HG03460 (cell line): ENCODE measurements around the gene NGEF.

Experiments
- ATAC-seq: cut with Tn5 transposase; IDR thresholded peaks from one replicate; pipeline ENCODE4 v1.9.1; 2021; ENCODE audit not compliant: unreplicated experiment

NGEF gene

DNA sequence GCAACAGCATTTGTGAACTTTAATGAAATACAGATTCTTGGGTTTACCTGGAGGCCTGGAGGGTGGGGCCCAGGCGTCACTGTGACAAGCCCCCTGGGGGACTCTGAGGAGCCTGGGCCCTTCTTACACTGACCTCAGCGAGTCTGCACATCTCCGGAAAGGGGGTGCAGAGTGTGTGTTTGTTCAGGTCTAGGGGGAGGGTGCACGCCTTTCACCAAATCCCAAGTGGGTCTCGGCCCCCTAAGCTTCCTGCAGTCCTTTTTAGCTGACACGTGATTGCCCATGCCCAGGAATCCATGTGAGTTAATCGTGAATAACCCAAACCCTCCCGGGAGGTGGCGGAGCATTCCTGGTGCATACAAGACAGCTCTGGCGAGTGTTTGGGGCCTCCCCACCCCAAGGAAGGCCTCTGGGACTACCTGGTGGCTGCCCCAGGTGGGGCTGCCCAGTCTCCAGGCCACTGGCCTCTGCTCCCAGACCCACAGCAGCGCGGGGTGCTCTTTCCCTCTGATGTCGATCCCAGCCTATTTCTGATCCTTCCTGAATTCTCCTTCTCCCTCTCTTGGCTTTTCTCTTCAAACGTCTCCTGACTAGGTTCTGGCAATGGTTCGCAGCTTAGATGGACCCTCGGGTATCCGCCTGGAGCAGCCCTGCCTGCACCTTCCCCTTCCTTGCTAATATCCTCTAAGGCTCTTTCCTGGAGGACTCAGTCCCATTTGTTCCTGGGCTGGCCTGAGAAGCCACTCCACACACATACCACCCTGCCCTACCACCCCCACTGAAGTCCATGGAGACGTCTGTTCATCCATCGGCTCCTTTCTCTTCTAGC, 10.0 kb downstream of the NGEF start:
- no peak for ATAC-seq

DNA sequence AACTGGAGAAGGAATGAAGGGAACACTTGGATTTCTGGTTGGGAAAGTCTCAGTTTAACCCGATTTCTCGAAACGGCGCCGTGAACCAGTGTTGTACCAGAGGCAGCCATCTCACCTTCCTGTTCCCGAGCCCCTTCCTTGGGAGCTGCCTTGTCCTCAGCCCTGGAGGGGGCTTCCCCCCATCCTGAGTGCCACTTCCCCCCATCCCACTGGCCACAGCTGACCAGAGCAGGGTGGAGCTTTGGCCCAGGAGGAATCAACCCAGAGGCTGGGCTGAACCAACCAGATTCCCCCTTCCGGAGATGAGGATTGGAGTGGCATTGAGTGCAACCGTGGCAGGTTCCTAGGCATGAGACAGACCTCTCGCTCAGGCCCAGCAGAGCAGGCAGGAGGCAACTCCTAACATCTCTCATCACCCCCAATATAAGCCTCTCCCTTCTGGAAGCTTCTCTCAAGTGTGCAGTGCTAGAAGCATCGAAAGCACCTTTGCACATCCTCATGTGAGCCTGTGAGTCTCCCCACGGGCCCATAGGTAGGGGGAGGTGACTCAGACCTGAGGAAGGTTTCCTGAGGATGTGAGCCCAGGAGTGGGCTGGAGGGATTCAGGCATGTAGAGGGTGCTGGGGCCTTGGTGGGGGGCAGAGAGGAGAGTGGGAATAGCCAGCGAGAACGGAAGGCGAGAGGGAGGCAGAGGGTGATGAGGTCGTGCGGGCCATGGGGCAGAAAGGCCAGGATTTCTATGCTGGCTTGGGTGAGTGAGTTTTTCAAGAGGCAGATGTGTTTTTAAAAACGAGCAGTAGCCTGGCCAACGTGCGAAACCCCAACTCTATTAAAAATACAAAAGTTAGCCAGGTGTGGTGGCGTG, 11.9 kb downstream of the NGEF start:
- no peak for ATAC-seq

DNA sequence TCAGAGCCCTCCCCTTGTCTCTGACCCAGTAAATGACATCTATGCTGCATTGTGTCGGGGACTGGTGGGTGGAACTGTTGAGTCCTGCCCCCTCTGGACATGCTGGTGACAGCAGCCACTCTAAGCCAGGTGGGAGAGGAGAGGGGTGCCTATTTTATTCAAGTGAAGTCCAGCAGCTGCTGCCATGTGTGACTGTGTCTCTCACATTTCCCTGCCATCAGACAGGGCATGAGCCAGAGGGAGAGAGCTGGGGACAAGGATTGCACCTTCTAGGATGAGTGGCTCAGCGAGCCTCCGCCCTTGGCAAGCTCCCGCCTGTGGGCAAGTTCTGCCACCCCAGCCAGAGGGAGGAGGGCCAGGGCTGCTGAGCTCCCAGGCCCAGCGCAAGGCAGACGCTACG, 13.7 kb downstream of the NGEF start:
- no peak for ATAC-seq

- no peak for ATAC-seq
These were observed 14.4 kb downstream of the NGEF start for GRCh38 chr2:232998666-232998985.

- ATAC-seq: no peak
These were observed 15.0 kb downstream of the NGEF start for GRCh38 chr2:232997749-232998665.

DNA sequence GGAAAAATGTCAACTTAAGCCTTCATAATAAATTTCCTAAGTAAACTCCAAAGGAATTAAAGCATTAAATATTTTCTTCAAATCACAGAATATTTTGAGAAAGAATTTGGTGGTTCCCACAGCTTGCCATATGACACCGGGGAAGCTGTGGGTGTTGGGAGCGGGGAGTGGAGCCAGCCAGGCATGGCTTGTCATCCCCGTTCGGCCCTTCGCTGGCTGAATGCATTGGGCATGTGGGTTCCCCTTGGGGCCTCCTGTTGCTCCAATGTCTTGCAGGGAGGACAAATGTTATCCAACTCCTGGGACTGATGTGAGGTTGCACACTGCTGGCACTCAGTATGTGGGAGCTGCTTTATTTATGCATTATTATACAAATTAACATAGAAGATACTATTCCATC, 18.6 kb downstream of the NGEF start:
- ATAC-seq: no peak

DNA sequence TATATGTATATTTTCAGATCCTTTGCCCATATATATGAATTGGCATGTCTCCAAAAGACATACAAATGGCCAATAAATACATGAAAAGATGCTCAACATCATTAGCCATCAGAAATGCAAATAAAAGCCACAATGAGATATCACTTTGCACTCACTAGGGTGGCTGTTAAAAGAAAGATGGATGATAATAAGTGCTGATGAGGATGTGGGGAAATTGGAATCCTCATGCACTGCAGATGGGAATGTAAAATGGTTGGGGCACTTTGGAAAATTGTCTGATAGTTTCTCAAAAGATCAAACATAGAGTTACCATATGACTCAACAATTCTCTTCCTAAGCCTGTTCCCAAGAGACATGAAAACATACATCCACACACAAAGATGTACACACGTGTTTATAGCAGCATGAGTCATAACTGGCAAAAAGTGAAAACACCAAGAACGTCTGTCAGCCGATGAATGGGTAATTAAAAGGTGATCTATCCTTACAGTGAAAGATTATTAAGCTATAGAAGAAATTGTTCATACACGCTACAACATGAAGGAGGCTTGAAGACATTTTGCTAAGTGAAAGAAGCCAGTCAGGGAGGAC, 19.7 kb downstream of the NGEF start:
- no peak for ATAC-seq

DNA sequence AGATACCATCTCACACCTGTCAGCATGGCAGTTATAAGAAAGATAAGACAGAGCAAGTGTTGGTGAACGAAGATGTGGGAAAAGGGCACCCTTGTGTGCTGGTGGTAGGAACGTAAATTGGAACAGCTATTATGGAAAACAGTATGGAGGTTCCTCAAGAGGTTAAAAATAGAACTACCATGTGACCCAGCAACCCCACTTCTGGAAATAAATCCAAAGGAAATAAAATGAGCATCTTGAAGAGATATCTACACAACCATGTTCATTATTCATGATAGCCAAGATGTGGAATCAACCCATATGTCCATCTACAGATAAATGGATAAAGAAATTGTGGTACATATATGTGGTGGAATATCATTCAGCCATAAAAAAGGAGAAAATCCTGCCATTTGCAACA, 26.9 kb downstream of the NGEF start:
- no peak for ATAC-seq

- no peak for ATAC-seq
These were observed 28.4 kb downstream of the NGEF start for GRCh38 chr2:232984451-232985207.

DNA sequence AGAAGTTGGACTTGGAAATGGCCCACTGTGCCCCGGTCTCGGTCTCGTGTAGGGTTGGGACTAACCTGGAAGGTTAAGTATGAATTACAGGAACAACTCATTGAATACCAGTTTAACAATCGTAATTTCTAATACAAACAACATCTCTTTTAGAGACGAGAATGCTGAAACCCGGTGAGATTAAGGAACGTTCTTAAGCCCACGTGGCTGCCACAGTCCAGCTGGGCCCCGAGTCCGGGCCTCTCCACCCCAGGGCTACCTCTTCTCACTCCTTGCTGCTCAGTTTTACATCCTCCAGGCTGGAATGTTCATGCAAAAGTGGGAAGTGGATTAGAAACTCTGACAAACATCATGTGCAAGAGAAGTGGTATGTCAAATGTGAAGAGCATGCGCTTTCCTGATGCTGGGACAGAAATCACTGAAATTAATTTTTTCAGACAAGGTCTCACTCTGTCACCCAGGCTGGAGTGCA, 29.4 kb downstream of the NGEF start:
- ATAC-seq: no peak

DNA sequence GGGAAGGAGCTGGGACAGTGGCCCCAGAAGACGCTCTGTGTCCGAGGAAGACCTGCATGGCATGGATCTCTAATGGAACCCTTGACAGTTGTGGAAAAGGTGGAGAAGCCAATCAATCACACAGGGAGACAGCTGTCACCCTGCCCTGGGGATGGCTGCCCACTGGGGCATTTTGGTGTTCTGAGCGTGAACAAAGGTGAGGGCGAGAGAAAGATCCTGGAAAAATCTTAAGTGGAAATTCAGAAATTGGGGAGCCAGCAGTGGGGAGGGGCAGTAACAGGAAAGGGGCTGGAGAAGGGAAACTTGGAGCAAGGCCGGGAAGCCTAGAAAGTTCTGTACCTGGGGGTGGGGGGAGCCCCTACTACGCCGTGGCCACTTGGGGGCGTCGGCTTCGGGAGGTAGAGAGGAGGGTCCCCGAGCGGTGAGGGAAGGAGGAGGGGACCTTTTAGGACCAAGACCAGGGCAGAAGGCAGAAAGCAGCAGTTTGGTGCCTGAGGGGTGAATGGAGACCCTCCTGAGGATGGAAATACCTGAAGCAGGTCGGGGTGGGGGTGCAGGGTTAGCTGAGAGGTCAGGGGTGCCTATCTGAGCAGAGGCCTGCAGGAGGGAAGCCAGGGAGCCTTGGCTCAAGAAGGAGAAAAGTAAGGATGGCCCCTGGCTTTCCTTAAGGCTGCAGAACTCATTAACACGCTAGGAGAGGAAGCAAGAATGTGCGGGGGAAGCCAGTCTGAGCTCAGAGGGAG, 30.0 kb downstream of the NGEF start:
- no peak for ATAC-seq

DNA sequence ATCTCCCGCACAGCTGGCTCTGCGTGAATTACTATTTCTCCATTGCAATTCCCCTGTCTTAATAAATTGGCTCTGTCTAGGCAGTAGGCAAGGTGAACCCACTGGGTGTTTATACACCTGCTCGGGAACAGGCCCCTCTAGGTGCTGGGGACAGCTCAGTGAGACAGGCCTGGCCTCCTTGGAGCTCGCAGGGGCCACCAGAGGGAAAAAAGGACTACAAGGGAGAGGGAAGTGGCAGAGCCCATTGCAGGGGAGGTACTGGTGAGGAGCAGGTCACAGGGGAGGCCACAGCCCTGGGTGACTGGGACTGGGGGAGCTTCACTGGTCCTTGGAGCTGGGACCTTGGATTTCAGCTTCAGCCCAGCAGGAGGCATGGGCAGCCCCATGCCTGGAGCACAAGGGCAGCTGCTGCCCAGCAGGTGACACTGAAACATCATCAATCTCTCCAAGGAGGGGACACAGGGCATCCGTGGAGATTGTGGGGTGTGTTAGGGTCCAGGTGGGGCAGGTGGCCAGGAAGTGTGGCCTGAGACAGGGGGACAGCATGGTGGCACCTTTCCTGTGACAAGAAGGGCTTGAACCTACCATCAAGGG, 31.2 kb downstream of the NGEF start:
- ATAC-seq: no peak

- no peak for ATAC-seq
These were observed 31.7 kb downstream of the NGEF start for GRCh38 chr2:232981356-232981755.

DNA sequence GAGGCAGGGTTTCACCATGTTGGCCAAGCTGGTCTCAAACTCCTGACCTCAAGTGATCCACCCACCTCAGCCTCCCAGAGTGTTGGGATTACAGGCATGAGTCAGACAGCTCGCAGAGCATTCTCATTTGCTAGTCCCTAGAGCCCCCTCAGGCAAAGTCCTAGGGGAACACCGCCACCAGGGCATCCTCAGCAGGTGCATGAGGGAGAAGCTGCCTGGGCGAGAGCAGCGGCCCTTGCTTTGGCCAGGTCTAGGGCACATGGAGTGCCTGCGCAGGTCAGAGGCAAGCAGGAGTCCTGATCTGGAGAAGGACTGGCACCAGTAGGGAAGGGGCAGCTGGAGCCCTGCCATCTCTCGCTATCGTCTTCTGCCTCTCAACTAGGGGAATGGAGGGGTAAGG, 32.4 kb downstream of the NGEF start:
- ATAC-seq: no peak

GRCh38 chr2:232979871-232980461, 33.1 kb downstream of the NGEF start:
- no peak for ATAC-seq

- ATAC-seq: no peak
These were observed 35.6 kb downstream of the NGEF start for GRCh38 chr2:232977438-232977971.

DNA sequence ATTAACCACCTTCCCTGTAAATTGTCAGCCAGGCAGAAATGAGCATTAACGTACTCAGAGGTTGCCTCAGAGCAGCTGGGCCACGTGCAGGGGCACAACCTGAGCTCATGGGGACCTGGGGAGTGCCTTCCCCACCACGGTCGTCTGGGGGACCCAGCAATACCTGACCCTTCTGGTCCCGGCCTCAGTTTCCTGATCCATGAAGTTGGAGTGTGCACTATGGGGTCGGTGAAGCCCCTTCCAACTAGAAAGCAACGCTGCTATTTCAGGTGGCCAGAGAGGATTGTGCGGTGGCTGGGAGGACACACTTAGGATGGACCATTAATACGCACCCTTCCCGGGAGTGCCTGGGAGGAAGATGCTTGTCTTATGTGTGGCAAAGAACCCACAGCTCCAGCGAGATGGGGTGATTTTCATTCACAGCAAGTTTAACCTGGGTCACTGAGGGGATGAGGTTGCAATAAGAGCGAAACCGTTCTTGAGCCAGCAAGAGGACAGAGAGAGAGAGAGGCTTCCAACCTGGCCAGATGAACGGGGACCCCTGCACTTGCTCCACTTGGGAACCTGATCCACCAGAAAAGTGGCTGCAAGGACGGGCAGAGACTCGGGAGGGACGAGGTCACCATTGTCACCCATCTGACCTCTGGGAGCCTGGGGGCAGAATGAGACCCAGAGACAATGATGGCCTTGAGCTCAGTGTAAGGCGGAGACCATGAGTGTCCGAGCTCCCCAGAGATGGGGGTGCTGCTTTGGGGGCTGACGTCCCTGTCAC, 36.2 kb downstream of the NGEF start:
- ATAC-seq: no peak

GRCh38 chr2:232976176-232976575, 36.9 kb downstream of the NGEF start:
- no peak for ATAC-seq
